HTR-8/SVneo (cell line): ENCODE data around the gene TPRKB.
"Not testable (repeated sequence)": the region's sequence is repeated elsewhere in the genome, so short reads cannot be mapped to it uniquely, and the experiment has no call there.

Experiments
- DNase-seq: peaks from one replicate; pipeline ENCODE4 v3.0.0; 2011; ENCODE audit warnings: low spot score, mixed read lengths; ENCODE audit not compliant: insufficient read length
- FAIRE-seq: peaks from 2 replicates; lab custom pipeline; 2011; peaks lifted over from hg19 to GRCh38; lab: Jason Lieb, UNC

Gene TPRKB

DNA sequence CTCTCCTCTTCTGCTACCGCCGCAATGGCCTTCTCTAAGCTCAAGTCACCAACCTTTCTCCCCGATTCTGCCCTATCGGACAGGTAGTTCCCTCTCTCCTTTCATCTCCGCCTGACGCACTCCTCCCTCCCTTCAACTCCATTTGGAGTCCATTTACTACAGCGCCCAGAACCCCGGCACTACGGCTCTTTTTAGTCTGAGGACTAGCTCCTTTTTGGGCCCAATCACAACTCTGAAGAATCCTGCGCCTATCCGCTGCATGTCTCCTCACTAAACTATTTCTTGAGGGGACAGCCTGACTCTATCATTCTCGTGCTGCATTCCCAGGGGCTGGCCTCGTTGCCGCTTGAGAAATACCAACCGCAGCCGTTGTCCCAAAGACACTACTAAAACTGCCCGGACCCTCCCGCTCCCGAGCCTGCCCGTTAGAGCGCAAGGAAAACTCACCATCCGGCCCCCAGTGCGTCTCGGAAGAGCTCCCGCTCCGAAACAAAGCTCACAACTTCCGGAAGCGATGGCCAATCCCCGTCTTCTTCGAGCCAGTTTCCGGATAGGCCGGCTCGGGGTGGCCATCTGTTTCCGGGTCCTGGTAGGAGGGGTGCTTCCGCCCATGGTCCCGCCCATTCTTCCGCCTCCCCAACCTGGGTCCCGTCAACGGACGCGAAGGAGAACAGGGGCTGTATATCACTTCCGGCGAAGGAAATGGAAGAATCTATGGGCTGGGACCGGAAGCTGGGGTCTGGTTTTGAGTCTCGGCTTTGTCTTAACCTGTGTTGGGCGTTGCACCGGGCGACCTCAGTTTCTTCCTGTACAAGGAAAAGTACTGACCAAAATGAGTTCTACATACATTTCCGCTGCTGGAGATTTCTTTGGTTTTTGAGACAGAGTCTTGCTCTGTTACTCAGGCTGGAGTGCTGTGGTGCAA is at the start of gene TPRKB:
Gene TPRKB (minus strand): TSS at position 491 of the 925 bp plus-strand sequence. CDS start 2,776 bp downstream, outside the sequence.
- no peak for FAIRE-seq

DNA sequence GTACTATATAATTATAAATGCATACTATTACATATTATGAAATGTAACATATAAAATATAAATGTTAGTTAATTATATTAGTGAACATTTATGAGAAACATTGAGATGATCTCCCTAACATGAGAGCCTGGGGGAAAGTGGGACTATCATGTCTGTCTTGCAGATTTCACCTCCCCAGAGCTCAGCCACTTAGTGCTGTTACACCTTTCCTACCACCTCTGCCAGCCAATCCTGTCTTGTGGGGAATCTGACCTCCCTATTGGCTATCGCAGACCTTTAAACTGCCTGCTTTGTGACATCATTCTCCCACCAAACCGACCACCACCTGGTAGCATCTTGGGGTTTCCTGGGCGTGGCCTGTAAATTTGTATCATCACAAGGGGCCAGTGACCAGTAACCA is 46.7 kb upstream of the TPRKB start, which contains the start of gene C2orf78:
Gene C2orf78 (plus strand): TSS at position 301 of the 400 bp plus-strand sequence. CDS start 127 bp downstream, outside the sequence.
- FAIRE-seq, result not testable (repeated sequence)

More for the DNA sequence above, at the start of gene TPRKB:
- DNase-seq, result peak; percentile 99

DNA sequence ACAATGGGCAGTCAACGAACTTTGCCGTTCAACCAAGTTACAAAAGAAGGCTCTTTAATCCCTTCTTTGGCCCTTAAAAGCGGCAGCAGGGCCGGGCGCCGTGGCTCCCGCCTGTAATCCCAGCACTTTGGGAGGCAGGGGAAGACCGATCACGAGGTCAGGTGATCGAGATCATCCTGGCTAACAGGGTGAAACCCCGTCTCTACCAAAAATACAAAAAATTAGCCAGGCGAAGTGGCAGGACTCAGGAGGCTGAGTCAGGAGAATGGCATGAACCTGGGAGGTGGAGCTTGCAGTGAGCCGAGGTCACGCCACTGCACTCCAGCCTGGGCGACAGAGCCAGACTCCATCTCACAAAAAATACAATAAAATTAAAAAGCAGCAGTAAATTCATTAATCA is 46.3 kb upstream of the TPRKB start:
- FAIRE-seq, DNase-seq: not testable (repeated sequence)

More for the DNA sequence above, 46.7 kb upstream of the TPRKB start, which contains the start of gene C2orf78:
- DNase-seq, result not testable (repeated sequence)

DNA sequence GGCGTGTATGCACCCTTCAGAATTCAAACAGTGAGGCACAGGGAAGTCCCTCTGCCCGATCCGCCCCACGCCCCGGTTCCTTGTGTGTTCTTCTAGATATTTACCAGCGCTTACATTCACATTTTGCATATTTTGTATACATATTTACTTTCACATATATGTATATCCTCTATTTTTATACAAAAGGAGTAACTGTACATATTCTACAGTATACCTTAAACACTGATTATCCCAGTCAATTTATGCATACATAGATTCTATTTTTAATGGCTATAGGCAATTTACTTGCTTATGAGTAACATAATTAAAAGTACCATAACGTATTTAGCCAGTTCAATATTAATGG is 43.1 kb upstream of the TPRKB start:
- DNase-seq (no peak), FAIRE-seq (no peak)

DNA sequence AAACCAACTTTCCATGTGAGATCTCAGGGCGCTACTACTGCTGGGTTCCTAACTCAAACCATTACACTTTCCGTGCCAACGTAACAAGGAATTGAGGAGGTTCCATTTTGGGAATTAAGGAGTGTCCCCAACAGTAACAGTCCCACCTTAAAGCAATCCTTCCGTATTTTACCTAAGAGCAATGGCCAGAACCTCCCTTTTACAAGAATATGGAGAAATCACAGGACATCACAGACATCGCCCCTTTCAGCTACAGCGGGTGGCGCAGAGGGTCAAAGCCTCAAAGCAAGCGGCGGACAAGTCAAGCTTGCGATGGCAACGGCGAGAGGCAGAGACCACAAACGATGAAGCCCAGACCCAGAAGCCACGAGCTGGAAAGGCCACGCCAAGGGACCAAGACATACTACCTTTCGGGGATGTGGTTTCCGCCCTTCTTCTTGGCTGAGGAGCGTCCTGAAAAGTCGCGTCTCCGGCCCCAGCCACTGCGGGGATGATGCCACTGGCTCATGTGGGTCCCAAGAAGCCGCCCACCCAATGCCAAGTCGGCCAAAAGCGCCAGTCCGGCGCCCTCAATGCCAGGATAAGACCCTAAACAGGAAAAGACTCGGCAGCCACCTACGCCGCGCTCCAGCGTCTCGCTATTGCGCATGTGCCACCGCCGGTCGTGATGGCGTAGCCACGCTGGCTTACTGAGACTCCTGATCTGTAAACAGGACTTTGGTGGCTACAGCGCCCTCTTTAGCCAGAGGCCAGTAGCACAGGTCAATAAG is 42.5 kb upstream of the TPRKB start, which contains the start of gene DUSP11:
Gene DUSP11 (minus strand): TSS at position 637 of the 770 bp plus-strand sequence. CDS start 129 bp downstream, at position 508.
- FAIRE-seq (peak; percentile 88), DNase-seq (peak; percentile 98)

DNA sequence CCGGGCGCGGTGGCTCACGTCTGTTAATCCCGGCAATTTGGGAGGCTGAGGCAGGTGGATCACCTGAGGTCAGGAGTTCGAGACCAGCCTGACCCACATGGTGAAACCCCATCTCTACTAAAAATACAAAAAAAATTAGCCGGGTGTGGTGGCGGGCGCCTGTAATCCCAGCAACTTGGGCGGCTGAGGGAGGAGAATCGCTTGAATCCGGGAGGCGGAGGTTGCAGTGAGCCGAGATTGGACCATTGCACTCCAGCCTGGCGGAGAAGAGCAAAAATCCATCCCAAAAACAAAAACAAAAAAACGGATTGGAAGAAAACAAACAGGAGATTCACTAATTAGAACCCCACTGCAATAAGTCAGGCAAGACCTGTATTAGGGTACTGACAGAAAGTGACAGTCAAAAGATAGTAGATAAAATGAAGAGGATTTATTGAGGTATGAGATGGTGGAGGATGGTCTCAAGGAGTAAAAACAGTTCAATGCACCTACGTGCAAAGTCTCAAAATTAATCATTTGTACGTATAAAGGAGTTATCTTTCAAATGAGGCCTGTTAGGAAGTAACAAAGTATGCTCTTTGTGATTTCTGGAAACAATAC is 41.8 kb upstream of the TPRKB start:
- FAIRE-seq, DNase-seq: not testable (repeated sequence)

DNA sequence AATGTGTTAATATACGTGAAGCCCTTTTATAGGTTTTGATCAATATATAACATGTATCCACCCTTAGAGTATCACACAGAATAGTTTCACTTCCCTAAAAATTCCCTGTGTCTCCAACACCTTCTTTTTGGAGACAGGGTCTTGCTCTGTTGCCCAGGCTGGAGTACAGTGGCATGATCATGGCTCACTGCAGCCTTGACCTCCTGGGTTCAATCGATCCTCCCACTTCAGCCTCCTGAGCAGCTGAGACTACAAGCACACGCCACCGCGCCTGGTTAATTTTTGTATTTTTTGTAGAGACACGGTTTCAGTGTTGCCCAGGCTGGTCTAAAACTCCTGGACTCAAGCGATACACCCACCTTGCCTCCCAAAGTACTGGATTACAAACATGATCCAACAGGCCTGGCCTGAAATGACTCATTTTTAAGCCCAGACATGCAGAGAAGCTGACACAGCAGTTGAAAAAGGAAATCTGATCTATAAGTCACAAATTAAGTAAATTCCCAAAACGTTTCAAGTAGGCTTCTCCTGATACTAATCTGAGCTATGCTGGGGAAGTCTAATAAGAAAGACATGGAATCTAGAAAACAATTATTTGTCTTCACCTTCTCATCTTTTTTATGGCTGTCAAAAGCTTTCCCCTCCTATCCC is 39.8 kb upstream of the TPRKB start:
- FAIRE-seq (peak; percentile 89), DNase-seq (peak; percentile 41)

DNA sequence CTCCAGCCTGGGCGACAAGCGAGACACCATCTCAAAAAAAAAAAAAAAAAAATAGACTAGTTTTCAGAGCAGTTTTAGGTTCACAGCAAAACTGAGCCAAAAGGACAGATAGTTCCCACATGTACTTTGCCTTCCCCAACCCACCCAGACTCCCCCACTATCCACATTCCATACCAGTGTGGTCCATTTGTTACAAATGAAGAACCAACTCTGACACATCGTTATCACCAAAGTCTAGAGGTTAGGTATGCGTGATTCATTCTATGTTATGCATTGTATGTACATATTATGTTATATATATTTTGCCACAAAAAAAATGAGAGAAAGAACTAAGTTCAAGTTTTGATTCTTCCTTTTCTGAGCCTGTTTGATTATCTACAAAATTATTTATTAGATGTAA is 39.2 kb upstream of the TPRKB start:
- FAIRE-seq, result peak; percentile 68

DNA sequence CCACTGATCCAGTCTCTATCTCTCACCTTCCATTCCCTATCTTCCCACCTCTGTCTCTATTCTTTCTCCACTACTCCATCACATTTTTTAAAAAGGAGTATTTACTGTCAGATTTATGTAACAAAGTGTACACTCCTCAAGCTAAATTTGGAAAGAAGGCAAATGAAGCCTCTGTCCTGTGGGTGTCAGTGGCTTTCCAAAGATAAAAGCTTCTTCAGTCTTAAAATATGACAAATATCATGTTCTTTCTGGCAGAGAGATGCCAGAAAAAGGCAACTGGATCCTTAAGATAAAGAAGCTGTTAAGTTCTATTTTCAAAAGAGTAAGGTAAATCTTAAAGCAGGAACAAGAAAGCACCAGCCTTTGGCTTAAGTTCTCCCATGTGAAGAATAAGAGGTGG is 35.7 kb upstream of the TPRKB start:
- no peak for FAIRE-seq
- DNase-seq, result no peak

More for the DNA sequence above, 39.2 kb upstream of the TPRKB start:
- no peak for DNase-seq

DNA sequence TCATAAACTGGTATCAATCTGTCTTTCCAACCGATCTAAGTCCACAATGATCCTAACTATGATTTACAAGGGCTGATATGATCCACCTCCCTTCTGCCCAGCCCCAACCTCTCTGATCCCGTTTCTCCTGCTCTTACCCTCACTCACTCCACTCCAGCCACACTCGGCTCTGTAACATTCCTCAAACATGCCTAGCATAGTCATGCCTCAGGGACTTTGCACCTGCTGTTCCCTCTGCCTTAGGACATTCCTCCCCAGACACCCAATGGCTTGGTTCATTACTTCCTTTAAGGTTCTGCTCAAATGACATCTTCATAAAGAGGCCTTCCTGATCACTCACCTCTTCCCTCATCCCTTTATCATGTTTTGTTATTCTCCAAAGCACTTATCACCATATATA is 33.6 kb upstream of the TPRKB start:
- no peak for DNase-seq
- FAIRE-seq, result no peak

DNA sequence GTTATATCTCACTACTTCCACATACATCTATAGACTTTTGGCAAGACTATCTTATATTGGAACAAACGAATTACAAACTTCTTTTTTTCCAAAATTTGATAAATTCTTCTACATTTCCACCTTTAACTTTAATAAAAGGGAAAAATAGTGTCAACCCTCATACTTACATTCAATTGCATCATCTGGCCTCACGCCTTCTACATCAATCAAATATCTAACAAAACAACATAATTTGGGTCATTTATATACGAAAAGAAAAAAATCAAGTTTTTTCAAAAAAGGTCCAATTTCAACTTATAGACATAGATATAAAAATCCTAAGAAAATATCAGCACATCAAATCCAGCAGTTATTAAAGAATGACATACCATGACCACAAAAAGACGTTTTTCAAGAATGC is 29.8 kb upstream of the TPRKB start:
- DNase-seq, result no peak
- FAIRE-seq, result no peak

DNA sequence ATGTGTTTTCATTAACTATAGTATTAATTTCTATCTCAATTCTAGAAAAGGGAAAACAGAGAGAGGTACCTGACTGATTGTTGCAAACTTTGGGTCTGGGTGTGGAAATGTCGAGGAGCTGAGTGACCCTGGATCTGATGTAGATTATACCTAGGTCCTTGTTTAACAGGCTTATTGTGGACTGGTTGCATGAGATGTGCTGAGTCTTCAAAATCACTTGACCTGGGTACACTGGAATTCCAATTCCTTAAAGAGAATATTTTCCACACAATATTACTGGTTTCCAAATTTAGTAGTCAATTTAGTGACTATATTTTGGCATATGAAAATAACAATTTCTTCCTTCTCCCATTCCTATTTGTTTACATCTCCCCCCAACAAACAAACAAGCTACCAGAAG is 29.2 kb upstream of the TPRKB start:
- DNase-seq, result no peak
- no peak for FAIRE-seq

DNA sequence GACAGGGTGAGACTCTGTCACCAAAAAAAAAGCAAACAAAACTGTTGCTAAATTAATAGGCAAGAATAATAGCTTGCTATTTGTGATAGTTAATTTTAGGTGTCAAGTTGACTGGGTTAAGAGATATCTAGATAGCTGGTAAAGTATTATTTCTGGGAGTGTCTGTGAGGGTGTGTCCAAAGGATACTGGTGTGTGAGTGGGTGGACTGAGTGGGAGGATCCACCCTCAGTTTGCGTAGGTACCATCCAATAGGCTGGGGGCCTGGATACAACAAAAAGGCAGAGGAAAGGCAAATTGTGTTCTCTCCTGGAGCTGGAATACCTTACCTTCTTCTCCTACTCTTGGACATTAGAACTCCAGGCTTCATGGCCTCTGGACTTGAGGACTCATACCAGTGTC is 27.8 kb upstream of the TPRKB start:
- DNase-seq, result no peak

DNA sequence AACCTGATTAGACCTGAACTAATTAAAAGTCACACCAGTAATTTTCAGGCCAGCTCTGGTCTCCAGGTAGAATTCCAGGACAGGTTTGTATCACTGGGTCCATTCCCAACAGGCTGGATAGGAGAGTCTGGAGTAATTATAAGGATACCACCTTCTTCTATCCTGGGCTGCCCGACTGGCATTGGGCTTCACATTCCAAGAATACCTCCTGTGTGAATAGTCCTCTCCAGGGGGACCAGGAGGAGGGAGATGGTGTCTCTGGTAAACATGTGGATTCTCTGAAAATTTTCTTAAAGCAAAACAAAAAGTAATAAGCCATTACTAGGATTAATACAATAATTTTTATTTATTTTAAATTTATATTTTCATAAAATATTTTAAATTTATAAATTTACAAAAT is 25.4 kb upstream of the TPRKB start:
- DNase-seq (peak; percentile 48), FAIRE-seq (no peak)

More for the DNA sequence above, 27.8 kb upstream of the TPRKB start:
- FAIRE-seq, result no peak

DNA sequence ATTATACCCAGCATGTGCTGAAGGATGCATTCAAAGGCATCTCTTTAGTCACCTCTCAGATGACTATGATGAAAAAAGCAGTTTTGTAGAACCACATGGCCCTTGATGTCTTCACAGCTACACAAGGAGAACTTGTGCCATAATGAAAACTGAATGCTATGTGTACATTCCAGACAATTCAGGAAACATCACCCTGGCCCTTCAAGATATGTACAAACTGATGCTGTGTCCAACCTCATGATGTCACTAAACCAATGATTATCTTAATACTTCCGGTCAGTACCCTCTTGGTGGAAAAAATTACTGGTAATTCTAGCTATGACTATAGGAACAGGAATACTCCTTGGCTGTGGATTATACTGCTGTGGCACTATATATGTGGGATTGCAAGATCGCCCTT is 22.8 kb upstream of the TPRKB start:
- FAIRE-seq (no peak), DNase-seq (no peak)

DNA sequence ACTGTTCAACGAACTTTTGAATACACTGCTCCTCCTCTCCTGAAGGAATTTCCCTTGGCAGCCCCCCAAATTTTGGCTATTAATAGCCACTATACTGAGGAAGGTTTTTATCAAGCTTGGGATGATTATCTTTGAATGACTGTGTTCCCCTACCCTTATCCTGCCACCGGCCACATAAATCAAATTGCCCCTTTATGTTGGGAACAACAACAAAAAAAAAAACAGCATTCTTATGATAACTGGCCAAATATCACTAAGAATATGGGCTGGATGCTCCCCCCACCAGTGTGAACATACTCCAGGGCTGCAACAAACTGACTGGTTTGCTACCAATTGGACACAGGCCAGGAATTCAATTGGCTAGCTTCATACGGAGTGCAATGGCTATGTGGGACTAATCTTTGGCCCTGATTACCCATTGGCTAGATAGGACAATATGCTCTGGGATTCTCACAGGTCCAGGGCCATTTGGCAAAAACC is 22.2 kb upstream of the TPRKB start:
- no peak for DNase-seq

DNA sequence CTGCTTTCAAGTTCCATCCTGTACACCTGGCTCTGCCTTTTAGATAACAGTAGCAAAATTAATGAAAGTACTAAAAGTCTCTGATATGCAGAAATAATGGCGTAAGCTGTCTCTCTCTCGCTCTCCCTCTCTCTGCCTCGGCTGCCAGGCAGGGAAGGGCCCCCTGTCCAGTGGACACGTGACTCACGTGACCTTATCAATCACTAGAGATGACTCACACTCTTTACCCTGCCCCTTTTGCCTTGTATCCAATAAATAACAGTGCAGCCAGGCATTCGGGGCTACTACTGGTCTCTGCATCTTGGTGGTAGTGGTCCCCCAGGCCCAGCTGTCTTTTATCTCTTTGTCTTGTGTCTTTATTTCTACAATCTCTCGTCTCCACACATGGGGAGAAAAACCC is 17.2 kb upstream of the TPRKB start:
- DNase-seq, FAIRE-seq: not testable (repeated sequence)

More for the DNA sequence above, 22.2 kb upstream of the TPRKB start:
- no peak for FAIRE-seq

DNA sequence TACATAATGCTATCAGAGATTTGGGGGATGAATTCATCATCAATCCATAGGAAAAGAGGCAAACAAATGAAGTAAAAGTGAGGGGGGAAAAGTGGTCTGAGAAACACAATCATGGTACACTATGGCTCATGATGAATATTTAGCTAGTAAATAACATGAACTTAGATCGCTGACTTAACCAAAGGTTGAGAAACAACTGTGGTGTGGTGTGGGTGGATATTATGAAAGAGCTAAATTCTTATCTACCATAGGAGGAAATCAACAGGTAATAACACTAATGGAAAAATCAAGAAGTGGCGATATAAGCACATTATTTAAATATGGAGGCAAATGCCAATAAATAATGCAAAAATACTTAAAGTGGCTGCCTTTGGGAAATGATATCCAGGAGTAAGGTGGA is 12.2 kb upstream of the TPRKB start:
- DNase-seq, result no peak
- no peak for FAIRE-seq

DNA sequence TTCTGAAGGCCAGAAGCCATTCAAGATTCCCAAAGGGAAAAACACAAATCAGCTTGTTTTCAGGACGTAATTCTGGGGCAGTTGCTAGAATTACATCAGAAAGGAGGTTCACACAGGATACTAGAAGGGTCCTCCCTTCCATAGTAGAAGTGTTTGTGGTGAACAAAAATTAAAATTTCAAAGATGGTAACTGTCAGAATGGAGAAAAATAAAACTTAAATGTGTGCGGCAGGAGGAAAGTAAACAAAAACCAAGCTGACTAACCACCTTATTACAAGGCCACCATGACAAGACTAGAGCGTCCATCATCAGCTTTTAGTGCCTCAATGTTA is 9.7 kb upstream of the TPRKB start:
- FAIRE-seq (no peak), DNase-seq (no peak)
